GM10266 (cell line): ENCODE measurements around the gene FXYD6.

Source experiments
- DNase-seq: peaks from one replicate; pipeline ENCODE4 v3.0.0; 2012; ENCODE audit errors: extremely low spot score
- CTCF ChIP-seq: IDR thresholded peaks from 2 replicates; pipeline ENCODE4 v1.5.1; 2012; ENCODE audit warnings: mild to moderate bottlenecking, low read depth; ENCODE audit not compliant: control insufficient read depth, insufficient read depth; ENCODE audit errors: missing control alignments

The FXYD6 gene

DNA sequence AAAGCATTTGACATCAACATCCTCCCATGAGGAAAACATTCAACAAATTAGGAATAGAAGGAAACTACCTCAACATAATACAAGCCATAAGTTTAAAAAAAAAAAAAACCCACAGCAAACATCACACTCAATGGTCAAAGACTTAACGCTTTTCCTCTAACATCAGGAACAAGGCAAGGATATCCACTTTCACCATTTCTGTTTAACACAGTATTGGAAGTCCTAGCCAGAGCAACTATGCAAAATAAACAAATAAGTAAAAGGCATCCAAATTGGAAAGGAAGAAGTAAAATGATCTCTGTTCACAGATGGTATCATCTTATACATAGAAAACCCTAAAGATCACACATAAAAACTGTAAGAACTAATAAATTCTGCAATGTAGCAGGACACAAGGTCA, 13.1 kb downstream of the FXYD6 start:
- TF ChIP-seq CTCF = no peak
- no peak for DNase-seq

DNA sequence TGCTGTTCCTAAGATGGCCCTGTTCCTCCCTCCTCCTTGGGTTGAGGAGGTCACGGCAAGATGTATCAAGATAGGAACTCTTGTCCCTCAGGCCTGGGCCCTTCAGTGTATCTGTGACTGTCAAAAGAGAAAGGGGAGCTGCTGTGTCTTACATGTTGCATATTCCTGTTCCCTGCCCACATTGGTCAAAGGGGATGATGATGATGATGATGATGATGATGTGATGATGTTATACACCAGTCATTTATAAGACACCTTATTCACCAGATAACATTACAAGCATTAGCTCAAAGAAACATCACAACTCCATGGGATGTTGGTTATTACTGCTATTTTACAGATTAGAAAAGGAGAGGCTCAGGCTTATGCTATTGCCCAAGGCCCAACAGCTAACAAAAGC, 13.7 kb downstream of the FXYD6 start:
- no peak for DNase-seq
- no peak for TF ChIP-seq CTCF

DNA sequence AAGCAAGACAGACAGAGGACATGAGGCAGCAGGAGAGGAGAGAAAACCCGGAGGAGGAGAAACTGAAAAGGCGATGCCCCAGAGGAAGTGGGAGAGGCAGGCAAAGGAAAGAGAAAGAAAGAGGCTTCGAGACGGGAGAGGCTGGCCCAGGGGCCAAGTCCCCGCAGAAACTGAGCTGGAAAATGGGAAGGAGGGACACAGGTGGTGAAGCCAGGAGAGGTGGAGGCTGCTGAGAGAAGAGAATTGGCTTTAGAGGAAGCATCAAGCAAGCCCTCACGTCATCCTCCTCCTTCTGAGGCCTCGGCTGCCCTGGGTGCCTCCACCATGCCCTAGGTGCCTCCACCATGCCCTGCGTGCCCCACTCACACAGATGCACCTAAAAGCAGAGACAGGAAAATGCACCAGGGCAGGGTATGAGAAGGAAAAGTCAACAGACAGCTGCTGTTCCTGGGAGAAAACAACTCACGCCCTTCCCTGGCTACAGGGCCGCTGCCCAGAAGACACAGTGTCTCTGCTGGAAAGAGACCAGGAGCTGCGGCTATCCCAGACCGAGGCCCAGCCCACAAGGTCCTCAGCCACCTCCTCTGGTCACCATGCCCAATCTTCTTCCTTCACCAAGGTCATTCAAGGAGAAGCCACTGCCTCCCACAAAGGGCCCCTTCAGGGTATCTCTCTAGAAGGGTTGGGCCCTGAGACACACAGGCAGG, 14.3 kb downstream of the FXYD6 start:
- no peak for DNase-seq
- TF ChIP-seq CTCF = no peak

GRCh38 chr11:117861151-117862018, 15.1 kb downstream of the FXYD6 start:
- no peak for DNase-seq
- no peak for TF ChIP-seq CTCF

DNA sequence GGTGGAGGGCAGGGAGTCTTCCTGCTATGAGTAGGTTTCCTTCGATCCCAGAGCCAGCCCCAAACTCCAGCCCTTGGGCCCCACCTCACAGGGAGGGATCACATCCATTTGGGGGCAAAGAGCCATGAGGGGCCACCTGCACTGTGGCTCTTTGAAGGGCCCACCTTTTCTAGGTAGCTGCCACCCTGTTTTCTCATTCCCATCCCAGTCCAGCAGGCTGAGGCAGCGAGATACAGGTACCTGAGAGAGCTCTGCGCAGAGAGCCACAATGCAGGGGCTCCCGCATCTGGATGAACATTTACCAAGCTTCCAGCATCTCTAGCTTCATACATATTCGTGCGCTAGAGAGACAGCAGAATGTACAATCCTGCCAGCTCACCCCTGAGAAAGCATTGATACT, 16.3 kb downstream of the FXYD6 start:
- no peak for DNase-seq
- TF ChIP-seq CTCF = no peak

GRCh38 chr11:117859488-117860112, 16.9 kb downstream of the FXYD6 start:
- DNase-seq = no peak
- TF ChIP-seq CTCF = no peak
